ENCODE data around the gene FGD5.

The FGD5 gene

GRCh38 chr3:14789640-14790285 is 29.0 kb upstream of the FGD5 start:
- TF ChIP-seq CTCF (IDR thresholded peaks at IDR 0.05; ENCODE audit: low read depth, low read length) = no peak
- H3K4me3 ChIP-seq (ENCODE audit: low read depth, low read length) = no peak overlapping the region

GRCh38 chr3:14791343-14791945 is 27.3 kb upstream of the FGD5 start:
- no peak overlapping the region for H3K4me3 ChIP-seq (ENCODE audit: low read depth, low read length)

GRCh38 chr3:14792691-14793121 is 26.1 kb upstream of the FGD5 start:
- no peak for TF ChIP-seq CTCF (IDR thresholded peaks at IDR 0.05; ENCODE audit: low read depth, low read length)
- H3K4me3 ChIP-seq (ENCODE audit: low read depth, low read length) = no peak overlapping the region

More at GRCh38 chr3:14791343-14791945, 27.3 kb upstream of the FGD5 start:
- TF ChIP-seq CTCF (IDR thresholded peaks at IDR 0.05; ENCODE audit: low read depth, low read length) = peak; percentile 44

- no peak overlapping the region for H3K4me3 ChIP-seq (ENCODE audit: low read depth, low read length)
- no peak for TF ChIP-seq CTCF (IDR thresholded peaks at IDR 0.05; ENCODE audit: low read depth, low read length)
Observed at GRCh38 chr3:14793126-14793857, 25.5 kb upstream of the FGD5 start.

- no peak overlapping the region for H3K4me3 ChIP-seq (ENCODE audit: low read depth, low read length)
- no peak for TF ChIP-seq CTCF (IDR thresholded peaks at IDR 0.05; ENCODE audit: low read depth, low read length)
Observed at GRCh38 chr3:14793858-14794234, 24.9 kb upstream of the FGD5 start.

- no peak overlapping the region for H3K4me3 ChIP-seq (ENCODE audit: low read depth, low read length)
- no peak for TF ChIP-seq CTCF (IDR thresholded peaks at IDR 0.05; ENCODE audit: low read depth, low read length)
Observed at GRCh38 chr3:14794435-14794834, 24.3 kb upstream of the FGD5 start.

- no peak for TF ChIP-seq CTCF (IDR thresholded peaks at IDR 0.05; ENCODE audit: low read depth, low read length)
- H3K4me3 ChIP-seq (ENCODE audit: low read depth, low read length) = no peak overlapping the region
Observed at GRCh38 chr3:14795996-14796395, 22.8 kb upstream of the FGD5 start.

Measured in WI38 (cell line).